H1 (cell line): ENCODE data around the gene MACROH2A1.

Source experiments
- CTCF ChIP-seq, 3 experiments: IDR thresholded peaks; 1 replicate in 2 of 3; 2 replicates in 1 of 3; pipeline versions ENCODE4 v1.5.1 to v1.6.1; 2011; ENCODE audit warnings: low read length in 3 of 3, mild to moderate bottlenecking in 3 of 3, inconsistent platforms in 2 of 3, low read depth in 1 of 3, moderate library complexity in 1 of 3; ENCODE audit not compliant: insufficient read depth in 1 of 3; ENCODE audit errors: control extremely low read depth in 1 of 3
- E2F6 ChIP-seq: IDR thresholded peaks from 2 replicates; pipeline ENCODE4 v1.6.1; 2012; ENCODE audit warnings: inconsistent platforms
- EGR1 ChIP-seq: IDR thresholded peaks from 2 replicates; pipeline ENCODE4 v1.6.1; 2011; ENCODE audit warnings: low read depth, low read length, borderline replicate concordance
- EZH2 ChIP-seq: fragments of 200-600 bp; sonication (generic); IDR thresholded peaks from 2 replicates; pipeline ENCODE4 v1.7.1; 2012; ENCODE audit warnings: low read depth, mild to moderate bottlenecking, moderate library complexity, low read length, inconsistent platforms; ENCODE audit not compliant: severe bottlenecking
- HDAC2 ChIP-seq, 2 experiments: fragments of 300-600 bp in 1 of 2; sonication (generic) in 1 of 2; IDR thresholded peaks; 2 replicates each; pipeline ENCODE4 v1.6.1; 2011 to 2012; ENCODE audit warnings: low read depth in 2 of 2, low read length in 2 of 2, mild to moderate bottlenecking in 2 of 2, moderate library complexity in 2 of 2, borderline replicate concordance in 1 of 2, inconsistent platforms in 1 of 2
- KDM5A ChIP-seq: fragments of 200-600 bp; IDR thresholded peaks from 2 replicates; pipeline ENCODE4 v1.7.1; 2012; ENCODE audit warnings: mild to moderate bottlenecking, low read length, inconsistent platforms, mixed read lengths
- NANOG ChIP-seq: IDR thresholded peaks from 2 replicates; pipeline ENCODE4 v1.6.1; 2011; ENCODE audit warnings: low read length, low read depth, mild to moderate bottlenecking, inconsistent platforms; ENCODE audit not compliant: insufficient read depth, poor library complexity, severe bottlenecking
- PHF8 ChIP-seq: fragments of 200-600 bp; sonication (generic); conservative IDR thresholded peaks from 2 replicates; pipeline ENCODE4 v1.7.1; 2012; ENCODE audit warnings: low read depth, mild to moderate bottlenecking, inconsistent platforms, low read length, moderate library complexity
- POLR2A ChIP-seq, 2 experiments: IDR thresholded peaks; 1 replicate in 1 of 2; 2 replicates in 1 of 2; pipeline ENCODE4 v1.6.1; 2011; ENCODE audit warnings: low read depth in 2 of 2, low read length in 2 of 2, mild to moderate bottlenecking in 2 of 2; ENCODE audit errors: control extremely low read depth in 1 of 2
- RFX5 ChIP-seq: IDR thresholded peaks from 2 replicates; pipeline ENCODE4 v1.6.1; 2011; ENCODE audit warnings: low read depth, low read length, improper control_type of control experiment, borderline replicate concordance
- SP1 ChIP-seq: IDR thresholded peaks from 2 replicates; pipeline ENCODE4 v1.6.1; 2011; ENCODE audit warnings: low read depth, low read length
- SUZ12 ChIP-seq: fragments of 200-600 bp; sonication (generic); IDR thresholded peaks from 2 replicates; pipeline ENCODE4 v1.6.1; 2012; ENCODE audit warnings: mild to moderate bottlenecking, inconsistent platforms, low read length, moderate library complexity, mixed read lengths
- TAF1 ChIP-seq: IDR thresholded peaks from 2 replicates; pipeline ENCODE4 v1.6.1; 2011; ENCODE audit warnings: mild to moderate bottlenecking, low read depth, low read length
- TEAD4 ChIP-seq: IDR thresholded peaks from 2 replicates; pipeline ENCODE4 v1.6.1; 2012; ENCODE audit warnings: low read depth, low read length, inconsistent platforms, mixed read lengths

- TF ChIP-seq POLR2A (IDR thresholded peaks at IDR 0.05; ENCODE audit: control extremely low read depth in 1 of 2, low read depth in 2 of 2, low read length in 2 of 2), result no peak
- TF ChIP-seq CTCF (IDR thresholded peaks at IDR 0.05; ENCODE audit: control extremely low read depth in 1 of 3, insufficient read depth in 1 of 3, low read depth in 1 of 3, low read length in 3 of 3), result peak in 2 of 3 experiments; percentile 9 to 10; a peak in 2 of 4 replicates
- TF ChIP-seq HDAC2 (IDR thresholded peaks at IDR 0.05; ENCODE audit: borderline replicate concordance in 1 of 2, low read depth in 2 of 2, low read length in 2 of 2), result no peak
- no peak for TF ChIP-seq PHF8
- no peak for TF ChIP-seq EZH2
- no peak for TF ChIP-seq TAF1
- no peak for TF ChIP-seq SP1
- TF ChIP-seq RFX5, result no peak
- TF ChIP-seq TEAD4, result no peak
- no peak for TF ChIP-seq EGR1
- no peak for TF ChIP-seq E2F6
- no peak for TF ChIP-seq SUZ12
- TF ChIP-seq KDM5A, result no peak
- TF ChIP-seq NANOG, result no peak
Observed at GRCh38 chr5:135444360-135444759, 45.3 kb upstream of the MACROH2A1 start.
